Activated naive CD4-positive, alpha-beta T cell treated with anti-CD3 and anti-CD28 coated beads, Interleukin-2, amount 10 ng/mL, durations not matched to agents 7 days and 5 days (primary cell): Measurements from ENCODE around the gene ATG101.

Source experiments
- CTCF ChIA-PET: fragments of 350-600 bp; sonication (Branson Sonifier 250); formaldehyde crosslinking; loops from one replicate; lab custom pipeline; 2021; ENCODE audit warnings: antibody characterized with exemption; lab: Charles Lee
- DNase-seq: peaks from one replicate; pipeline ENCODE4 v3.0.0-alpha.2; 2020
- H3K27ac Mint-ChIP-seq: one replicate; pipeline ENCODE4 v1.8.0; 2021; ENCODE audit warnings: mild to moderate bottlenecking, moderate library complexity, mixed read lengths
- H3K27me3 Mint-ChIP-seq: one replicate; pipeline ENCODE4 v1.8.0; 2021; ENCODE audit warnings: mild to moderate bottlenecking, mixed read lengths
- H3K36me3 Mint-ChIP-seq: one replicate; pipeline ENCODE4 v1.8.0; 2021; ENCODE audit warnings: mixed read lengths
- H3K4me1 Mint-ChIP-seq: one replicate; pipeline ENCODE4 v1.8.0; 2021; ENCODE audit warnings: mixed read lengths
- H3K4me3 Mint-ChIP-seq: one replicate; pipeline ENCODE4 v1.8.0; 2021; ENCODE audit warnings: mild to moderate bottlenecking, moderate library complexity, mixed read lengths
- H3K9me3 Mint-ChIP-seq: one replicate; pipeline ENCODE4 v1.8.0; 2021; ENCODE audit warnings: mixed read lengths

The ATG101 gene

GRCh38 chr12:52046859-52047258, 22.9 kb upstream of the ATG101 start:
- H3K9me3 Mint-ChIP-seq, result no peaks in the 10 kb centered on the region
- H3K4me3 Mint-ChIP-seq, result no peak overlapping the region
- peaks cover 22% of the 10 kb centered on the region for H3K27me3 Mint-ChIP-seq
- CTCF ChIA-PET, result interaction anchor here (2.8 kb wide), 1 partner anchor 21 kb away, joined by 20 read pairs; no protein-coding TSS in a partner anchor
- no peaks in the 10 kb centered on the region for H3K36me3 Mint-ChIP-seq
- no peak for DNase-seq
- peaks cover 45% of the 10 kb centered on the region for H3K4me1 Mint-ChIP-seq
- H3K27ac Mint-ChIP-seq, result no peak overlapping the region

- Mint-ChIP-seq H3K36me3 (no peaks in the 10 kb centered on the region), H3K27ac (peak overlapping the region; percentile 0), H3K27me3 (peaks cover 22% of the 10 kb centered on the region), H3K4me3 (peak overlapping the region; percentile 83), H3K9me3 (no peaks in the 10 kb centered on the region), H3K4me1 (peaks cover 49% of the 10 kb centered on the region)
- CTCF ChIA-PET, result no interaction called here
- no peak for DNase-seq
Measured at GRCh38 chr12:52049286-52049685, 20.5 kb upstream of the ATG101 start.

- Mint-ChIP-seq H3K4me1 (peaks cover 49% of the 10 kb centered on the region), H3K27me3 (peaks cover 22% of the 10 kb centered on the region), H3K36me3 (no peaks in the 10 kb centered on the region), H3K4me3 (peak overlapping the region; percentile 83), H3K27ac (peak overlapping the region; percentile 68), H3K9me3 (no peaks in the 10 kb centered on the region)
- no peak for DNase-seq
- CTCF ChIA-PET, result no interaction called here
Measured at GRCh38 chr12:52049688-52050087, 20.1 kb upstream of the ATG101 start.

- CTCF ChIA-PET, result interaction anchor here (0.8 to 2.4 kb wide), 3 partner anchors 18 to 28 kb away, joined by 3 to 24 read pairs (median 4); no protein-coding TSS in a partner anchor
- Mint-ChIP-seq H3K4me3 (peak overlapping the region; percentile 83), H3K9me3 (no peaks in the 10 kb centered on the region), H3K4me1 (peaks cover 49% of the 10 kb centered on the region), H3K36me3 (no peaks in the 10 kb centered on the region), H3K27me3 (peaks cover 22% of the 10 kb centered on the region), H3K27ac (peak overlapping the region; percentile 94)
- DNase-seq, result no peak
Measured at GRCh38 chr12:52050116-52050757, 19.5 kb upstream of the ATG101 start.

DNA sequence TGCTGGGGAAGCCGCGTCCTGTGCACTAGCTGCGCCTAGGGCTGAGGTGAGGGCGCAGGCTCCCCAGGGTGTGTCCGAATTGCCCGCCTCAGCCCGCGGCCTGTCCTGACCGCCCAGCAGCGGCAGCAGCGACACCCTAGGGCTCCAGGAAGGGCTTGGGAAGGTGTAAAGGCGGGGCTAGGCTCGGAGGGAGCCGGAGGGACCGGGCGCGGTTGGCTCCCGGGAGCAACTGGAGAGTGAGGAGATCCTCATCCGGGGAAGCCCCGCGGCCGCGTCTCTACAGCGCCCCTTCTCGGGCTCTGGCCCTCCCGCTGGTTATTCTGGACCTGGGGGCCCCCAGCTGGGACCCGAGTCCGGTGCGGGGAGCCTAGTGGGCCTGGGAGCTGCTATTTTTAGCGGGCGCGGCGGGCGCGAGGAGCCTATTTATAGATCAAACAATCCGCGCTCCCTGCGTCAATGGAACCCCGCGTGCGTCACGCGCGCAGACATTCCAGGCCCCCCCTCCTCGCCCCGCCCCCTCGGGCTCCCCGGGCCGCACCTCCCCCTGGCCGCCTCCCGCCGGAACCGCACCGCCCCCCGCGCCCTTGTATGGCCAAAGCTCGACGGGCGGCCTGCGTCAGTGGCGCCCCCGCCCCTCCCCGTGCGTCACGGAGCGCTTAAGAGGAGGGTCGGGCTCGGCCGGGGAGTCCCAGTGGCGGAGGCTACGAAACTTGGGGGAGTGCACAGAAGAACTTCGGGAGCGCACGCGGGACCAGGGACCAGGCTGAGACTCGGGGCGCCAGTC, 18.8 kb upstream of the ATG101 start, which contains the start of gene NR4A1:
Gene NR4A1, plus strand, starts transcription at position 685 of the 784 bp plus-strand sequence. CDS start 2,887 bp downstream, outside the sequence.
- Mint-ChIP-seq H3K4me1 (peaks cover 43% of the 10 kb centered on the region), H3K9me3 (no peaks in the 10 kb centered on the region), H3K4me3 (peak within 1 kb of the TSS; percentile 83), H3K36me3 (no peaks in the 10 kb centered on the region), H3K27ac (peak within 1 kb of the TSS; percentile 94), H3K27me3 (peaks cover 22% of the 10 kb centered on the region)
- DNase-seq, result peak; percentile 99
- CTCF ChIA-PET, result interaction anchor here (0.6 to 2.4 kb wide), 7 partner anchors 11 to 68 kb away, joined by 3 to 24 read pairs (median 4); no protein-coding TSS in a partner anchor

- Mint-ChIP-seq H3K36me3 (no peaks in the 10 kb centered on the region), H3K27ac (peak overlapping the region; percentile 94), H3K9me3 (no peaks in the 10 kb centered on the region), H3K27me3 (peaks cover 22% of the 10 kb centered on the region), H3K4me1 (peaks cover 35% of the 10 kb centered on the region), H3K4me3 (peak overlapping the region; percentile 83)
- CTCF ChIA-PET, result interaction anchor here (1.3 to 2.4 kb wide), 4 partner anchors 16 to 30 kb away, joined by 3 to 24 read pairs (median 6); partner anchors contain the start of gene ATG101
- DNase-seq, result peak; percentile 62
Measured at GRCh38 chr12:52052468-52053186, 17.2 kb upstream of the ATG101 start.

DNA sequence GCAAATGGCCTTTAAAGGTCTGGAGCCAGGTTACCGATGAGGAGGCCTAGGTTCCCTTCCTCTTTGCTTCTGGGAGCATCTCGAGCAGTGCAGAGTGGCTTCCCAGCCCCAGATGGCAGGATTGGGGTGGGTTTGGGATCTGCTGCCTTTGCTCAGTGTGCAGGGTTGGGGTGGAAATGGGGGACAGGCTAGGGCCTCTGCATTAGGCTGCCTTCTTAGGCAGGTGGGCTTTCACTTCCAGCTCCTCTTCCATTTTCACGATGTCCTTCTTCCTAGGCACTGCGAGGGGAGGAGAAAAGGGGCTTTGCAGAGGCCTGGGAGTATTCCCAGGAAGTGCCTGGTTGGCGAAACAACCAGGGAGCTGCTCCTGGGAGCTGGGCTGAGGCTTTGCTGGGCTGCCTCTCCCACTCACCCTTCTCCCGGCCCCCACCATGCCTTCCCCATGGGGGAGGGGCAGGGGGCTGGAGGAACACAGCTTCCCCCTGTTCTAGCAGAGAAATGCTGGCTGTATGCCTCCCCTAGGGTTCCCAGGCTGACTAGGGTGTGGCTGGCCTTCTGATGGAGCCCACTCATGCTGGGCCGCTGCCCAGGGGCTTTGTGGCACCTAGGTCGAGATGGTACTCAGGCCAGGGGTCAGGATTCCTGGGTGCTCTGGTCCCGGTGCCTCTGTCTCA, 16.1 kb upstream of the ATG101 start:
- H3K36me3 Mint-ChIP-seq, result no peaks in the 10 kb centered on the region
- H3K4me3 Mint-ChIP-seq, result no peak overlapping the region
- no peak for DNase-seq
- H3K27ac Mint-ChIP-seq, result no peak overlapping the region
- H3K27me3 Mint-ChIP-seq, result peaks cover 17% of the 10 kb centered on the region
- CTCF ChIA-PET, result interaction anchor here (0.9 to 3.0 kb wide), 3 partner anchors 14 to 32 kb away, joined by 3 to 14 read pairs (median 6); no protein-coding TSS in a partner anchor
- H3K9me3 Mint-ChIP-seq, result no peaks in the 10 kb centered on the region
- H3K4me1 Mint-ChIP-seq, result peaks cover 35% of the 10 kb centered on the region

GRCh38 chr12:52054231-52054832, 15.4 kb upstream of the ATG101 start:
- H3K27me3 Mint-ChIP-seq, result peaks cover 11% of the 10 kb centered on the region
- no peak for DNase-seq
- no peak overlapping the region for H3K4me3 Mint-ChIP-seq
- H3K36me3 Mint-ChIP-seq, result no peaks in the 10 kb centered on the region
- CTCF ChIA-PET, result interaction anchor here (0.9 to 3.0 kb wide), 4 partner anchors 10 to 33 kb away, joined by 3 to 14 read pairs (median 4); no protein-coding TSS in a partner anchor
- H3K27ac Mint-ChIP-seq, result no peak overlapping the region
- H3K9me3 Mint-ChIP-seq, result no peaks in the 10 kb centered on the region
- H3K4me1 Mint-ChIP-seq, result peaks cover 32% of the 10 kb centered on the region

DNA sequence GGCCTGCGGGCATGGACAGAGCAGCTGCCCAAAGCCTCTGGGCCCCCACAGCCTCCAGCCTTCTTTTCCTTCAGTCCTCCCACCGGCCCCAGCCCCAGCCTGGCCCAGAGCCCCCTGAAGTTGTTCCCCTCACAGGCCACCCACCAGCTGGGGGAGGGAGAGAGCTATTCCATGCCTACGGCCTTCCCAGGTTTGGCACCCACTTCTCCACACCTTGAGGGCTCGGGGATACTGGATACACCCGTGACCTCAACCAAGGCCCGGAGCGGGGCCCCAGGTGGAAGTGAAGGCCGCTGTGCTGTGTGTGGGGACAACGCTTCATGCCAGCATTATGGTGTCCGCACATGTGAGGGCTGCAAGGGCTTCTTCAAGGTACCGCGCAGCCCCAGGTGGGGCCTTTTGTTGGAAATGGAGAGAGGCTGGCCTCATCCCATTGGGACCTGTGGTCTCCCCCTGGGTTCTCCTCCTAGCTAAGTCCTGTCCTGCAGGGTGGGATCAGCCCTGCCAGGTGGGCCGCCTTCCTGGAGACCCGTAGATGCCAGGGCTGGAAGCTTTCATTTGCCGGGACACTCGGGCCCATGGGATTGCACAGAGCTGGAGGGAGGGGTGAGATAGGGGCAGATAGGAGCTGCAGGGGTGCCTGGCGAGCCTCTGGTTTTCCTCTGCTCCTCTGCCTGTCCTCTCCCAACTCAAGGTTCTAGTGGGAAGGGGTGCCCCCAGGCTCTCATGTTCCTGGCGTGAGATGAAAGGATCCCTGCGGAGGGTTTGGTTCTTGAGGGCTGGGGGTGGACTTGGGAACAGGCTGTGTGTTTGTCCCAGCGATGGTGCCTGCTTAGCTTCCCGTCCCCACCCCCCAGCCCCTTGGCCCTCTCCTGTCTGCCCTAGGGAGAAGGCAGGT, 14.7 kb upstream of the ATG101 start:
- Mint-ChIP-seq H3K4me1 (peaks cover 25% of the 10 kb centered on the region), H3K36me3 (no peaks in the 10 kb centered on the region), H3K27ac (no peak overlapping the region), H3K9me3 (no peaks in the 10 kb centered on the region), H3K27me3 (peaks cover 3% of the 10 kb centered on the region), H3K4me3 (no peak overlapping the region)
- DNase-seq, result no peak
- CTCF ChIA-PET, result interaction anchor here (1.0 to 3.0 kb wide), 3 partner anchors 9 to 30 kb away, joined by 3 to 14 read pairs (median 6); no protein-coding TSS in a partner anchor

- Mint-ChIP-seq H3K27ac (no peak overlapping the region), H3K4me1 (peaks cover 20% of the 10 kb centered on the region), H3K27me3 (no peaks in the 10 kb centered on the region), H3K9me3 (no peaks in the 10 kb centered on the region), H3K36me3 (no peaks in the 10 kb centered on the region), H3K4me3 (no peak overlapping the region)
- no peak for DNase-seq
- CTCF ChIA-PET, result interaction anchor here (3.0 kb wide), 1 partner anchor 31 kb away, joined by 14 read pairs; no protein-coding TSS in a partner anchor
Measured at GRCh38 chr12:52055731-52056711, 13.8 kb upstream of the ATG101 start.

DNA sequence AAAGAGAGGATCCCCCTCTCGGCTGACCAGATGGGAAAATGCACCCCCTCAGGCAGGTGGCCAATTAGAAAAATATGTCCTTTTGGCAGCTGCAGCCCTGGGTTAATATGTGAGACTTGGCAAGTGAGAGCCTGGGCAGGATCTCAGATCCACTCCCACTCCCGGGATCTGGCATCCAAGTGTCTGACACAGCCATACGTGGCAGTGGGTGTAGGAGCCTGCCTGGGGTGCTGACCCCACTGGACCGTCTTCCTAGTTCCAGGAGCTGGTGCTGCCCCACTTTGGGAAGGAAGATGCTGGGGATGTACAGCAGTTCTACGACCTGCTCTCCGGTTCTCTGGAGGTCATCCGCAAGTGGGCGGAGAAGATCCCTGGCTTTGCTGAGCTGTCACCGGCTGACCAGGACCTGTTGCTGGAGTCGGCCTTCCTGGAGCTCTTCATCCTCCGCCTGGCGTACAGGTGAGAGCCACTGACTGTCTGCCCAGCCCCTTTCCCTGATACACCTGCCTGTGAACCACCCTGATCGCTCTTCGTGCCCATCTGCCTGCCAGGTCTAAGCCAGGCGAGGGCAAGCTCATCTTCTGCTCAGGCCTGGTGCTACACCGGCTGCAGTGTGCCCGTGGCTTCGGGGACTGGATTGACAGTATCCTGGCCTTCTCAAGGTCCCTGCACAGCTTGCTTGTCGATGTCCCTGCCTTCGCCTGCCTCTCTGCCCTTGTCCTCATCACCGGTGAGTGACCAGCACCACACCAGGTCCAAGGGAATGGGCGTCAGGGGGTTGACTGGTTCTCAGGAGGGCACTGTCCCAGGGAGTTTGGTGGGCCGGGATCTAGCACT, 12.8 kb upstream of the ATG101 start:
- no peak overlapping the region for H3K27ac Mint-ChIP-seq

More for the DNA sequence above, 12.8 kb upstream of the ATG101 start:
- Mint-ChIP-seq H3K4me3 (no peak overlapping the region), H3K4me1 (peaks cover 12% of the 10 kb centered on the region), H3K9me3 (no peaks in the 10 kb centered on the region), H3K36me3 (no peaks in the 10 kb centered on the region), H3K27me3 (no peaks in the 10 kb centered on the region)
- DNase-seq, result no peak
- CTCF ChIA-PET, result no interaction called here
